NCI-H2171 treated with DMSO at 0.1 percent for 48 hours (cell line): ENCODE results near the gene MBNL1.
"Not testable (repeated sequence)": the region's sequence is repeated elsewhere in the genome, so short reads cannot be mapped to it uniquely, and the experiment has no call there.

Source experiments
- DNase-seq: peaks from one replicate; lab custom pipeline; 2025; lab: John Stamatoyannopoulos, UW

MBNL1 gene

GRCh38 chr3:152404976-152405375 is 136.2 kb downstream of the MBNL1 start:
- DNase-seq: no peak

- peak; percentile 76 for DNase-seq
Measured at GRCh38 chr3:152405915-152406802, 137.4 kb downstream of the MBNL1 start.

- DNase-seq: no peak
Measured at GRCh38 chr3:152413240-152413639, 144.5 kb downstream of the MBNL1 start.

- DNase-seq: no peak
Measured at GRCh38 chr3:152416808-152417580, 148.3 kb downstream of the MBNL1 start.

- no peak for DNase-seq
Measured at GRCh38 chr3:152419748-152420147, 151.0 kb downstream of the MBNL1 start.

GRCh38 chr3:152421162-152421561 is 152.4 kb downstream of the MBNL1 start:
- no peak for DNase-seq

- no peak for DNase-seq
Measured at GRCh38 chr3:152426393-152426792, 157.7 kb downstream of the MBNL1 start.

- DNase-seq: no peak
Measured at GRCh38 chr3:152428577-152428976, 159.8 kb downstream of the MBNL1 start.

GRCh38 chr3:152430223-152431002 is 161.7 kb downstream of the MBNL1 start:
- no peak for DNase-seq

- no peak for DNase-seq
Measured at GRCh38 chr3:152434142-152434541, 165.4 kb downstream of the MBNL1 start.

- not testable (repeated sequence) for DNase-seq
Measured at GRCh38 chr3:152435210-152435609, 166.5 kb downstream of the MBNL1 start.

- DNase-seq: no peak
Measured at GRCh38 chr3:152436707-152437590, 168.2 kb downstream of the MBNL1 start.

- DNase-seq: no peak
Measured at GRCh38 chr3:152438181-152438580, 169.5 kb downstream of the MBNL1 start.

GRCh38 chr3:152438706-152439105 is 170.0 kb downstream of the MBNL1 start:
- no peak for DNase-seq

- not testable (repeated sequence) for DNase-seq
Measured at GRCh38 chr3:152440243-152440642, 171.5 kb downstream of the MBNL1 start.

- DNase-seq: no peak
Measured at GRCh38 chr3:152443212-152444023, 174.7 kb downstream of the MBNL1 start.

- peak; percentile 46 for DNase-seq
Measured at GRCh38 chr3:152444029-152444641, 175.4 kb downstream of the MBNL1 start.

GRCh38 chr3:152445212-152445611 is 176.5 kb downstream of the MBNL1 start:
- no peak for DNase-seq

GRCh38 chr3:152446495-152446894 is 177.8 kb downstream of the MBNL1 start:
- no peak for DNase-seq

GRCh38 chr3:152447511-152447910 is 178.8 kb downstream of the MBNL1 start:
- no peak for DNase-seq
